MV-4-11 (cell line): ENCODE results near the gene CALY.

Source experiments
- DNase-seq: peaks from one replicate; lab custom pipeline; 2025; lab: John Stamatoyannopoulos, UW

CALY gene

DNA sequence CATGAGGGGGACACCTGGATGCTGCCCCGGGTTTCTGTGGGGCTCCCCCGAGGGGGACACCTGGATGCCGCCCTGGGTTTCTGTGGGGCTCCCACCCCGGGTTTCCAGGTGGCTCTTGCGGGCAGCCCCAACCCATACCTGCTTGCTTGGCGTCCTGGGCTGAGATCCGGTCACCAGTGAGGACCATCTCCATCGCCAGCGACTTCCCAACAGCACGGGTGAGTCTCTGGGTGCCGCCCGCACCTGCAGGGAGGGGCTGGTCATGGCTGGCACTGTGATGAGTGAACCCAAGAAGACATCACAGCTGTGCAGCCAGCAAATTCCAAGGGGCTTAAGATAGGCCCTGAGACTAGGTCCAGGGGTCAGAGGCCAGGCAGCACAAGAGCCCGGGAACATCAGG is 30.1 kb upstream of the CALY start:
- DNase-seq: no peak

DNA sequence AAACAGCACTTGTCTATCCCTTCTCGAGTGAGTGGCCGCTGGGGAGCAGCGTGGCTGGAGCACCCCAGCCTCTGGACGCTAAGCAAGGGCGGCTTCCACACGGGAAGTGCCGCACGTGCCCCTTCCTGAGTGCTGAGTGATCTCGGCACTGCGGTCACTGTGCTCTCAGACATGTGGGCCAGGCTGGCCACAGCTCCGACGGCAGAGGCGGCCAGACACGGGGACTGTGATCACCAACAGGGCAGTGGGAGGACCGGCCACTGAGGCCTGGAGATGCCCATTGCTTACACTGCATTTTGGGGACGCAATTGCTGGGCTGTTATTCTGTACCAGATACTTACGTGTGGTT is 29.4 kb upstream of the CALY start:
- no peak for DNase-seq

- DNase-seq: no peak
Measured at GRCh38 chr10:133365461-133366129, 28.9 kb upstream of the CALY start.

- DNase-seq: no peak
Measured at GRCh38 chr10:133364645-133365431, 28.1 kb upstream of the CALY start.

GRCh38 chr10:133362846-133363245 is 26.1 kb upstream of the CALY start:
- no peak for DNase-seq

GRCh38 chr10:133361773-133362441 is 25.2 kb upstream of the CALY start:
- no peak for DNase-seq

GRCh38 chr10:133361227-133361626 is 24.5 kb upstream of the CALY start:
- DNase-seq: no peak

- DNase-seq: no peak
Measured at GRCh38 chr10:133359972-133360610, 23.4 kb upstream of the CALY start.

GRCh38 chr10:133359554-133359971 is 22.9 kb upstream of the CALY start:
- no peak for DNase-seq

DNA sequence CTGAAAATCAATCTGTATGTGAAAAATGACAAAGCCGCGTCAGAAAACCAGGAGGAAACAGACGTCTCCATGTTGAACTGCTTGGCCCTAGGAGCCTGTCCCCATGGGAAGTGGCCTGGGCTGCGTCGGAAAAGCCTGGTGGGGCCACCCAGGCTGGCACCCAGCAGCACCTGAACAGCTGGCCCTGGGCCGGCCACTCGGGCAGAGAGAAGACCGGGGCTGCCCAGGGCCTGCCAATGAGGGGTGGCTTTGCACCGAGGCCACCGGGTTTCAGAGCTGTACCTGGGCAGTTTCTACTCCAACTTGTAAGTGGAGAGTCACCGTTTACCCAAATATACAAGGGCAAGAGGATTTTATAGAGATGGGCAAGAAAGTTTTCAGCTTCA is 22.2 kb upstream of the CALY start:
- no peak for DNase-seq

DNA sequence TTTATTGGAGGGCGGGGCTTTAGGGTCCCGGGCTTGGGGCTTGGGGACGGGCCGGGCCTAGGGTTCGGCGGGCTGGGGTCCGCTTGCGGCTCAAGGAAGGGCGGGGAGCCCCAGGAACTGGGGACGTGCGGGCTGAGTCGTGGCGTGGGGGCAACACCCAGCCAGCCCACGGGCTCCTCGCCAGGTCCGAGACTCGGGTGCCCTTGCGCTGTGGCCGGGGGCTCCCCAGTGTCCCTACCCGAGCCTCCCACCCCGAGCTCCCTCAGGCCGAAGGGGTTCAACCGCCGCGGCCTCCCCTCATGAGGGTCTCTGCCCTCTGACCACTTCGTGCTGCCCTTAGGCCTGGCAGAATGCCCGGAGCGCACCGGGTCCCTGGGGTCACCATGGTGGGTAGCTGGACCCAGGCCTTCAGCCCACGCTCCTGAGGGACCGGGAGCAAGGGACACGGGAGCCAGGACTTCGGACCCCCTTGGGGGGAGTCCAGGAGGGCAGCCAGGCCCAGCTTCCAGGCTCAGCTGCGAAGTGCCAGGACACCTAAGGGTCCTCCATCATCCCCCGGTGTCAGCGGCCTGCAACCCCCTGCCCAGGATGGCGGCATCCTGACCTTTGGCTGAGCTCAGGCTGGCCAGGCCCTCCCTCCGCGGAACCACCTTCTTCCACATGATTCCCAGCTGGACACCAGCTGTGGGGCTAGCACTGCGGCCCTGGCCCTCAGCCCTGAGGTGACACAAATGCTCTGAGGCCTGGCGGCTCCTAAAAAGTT is 21.6 kb upstream of the CALY start:
- DNase-seq: no peak

GRCh38 chr10:133357285-133358161 is 20.8 kb upstream of the CALY start, which contains the start of gene FUOM:
FUOM (minus strand) TSS chr10:133358019; CDS start chr10:133358007, 12 bp downstream.
- DNase-seq: peak; percentile 65

DNA sequence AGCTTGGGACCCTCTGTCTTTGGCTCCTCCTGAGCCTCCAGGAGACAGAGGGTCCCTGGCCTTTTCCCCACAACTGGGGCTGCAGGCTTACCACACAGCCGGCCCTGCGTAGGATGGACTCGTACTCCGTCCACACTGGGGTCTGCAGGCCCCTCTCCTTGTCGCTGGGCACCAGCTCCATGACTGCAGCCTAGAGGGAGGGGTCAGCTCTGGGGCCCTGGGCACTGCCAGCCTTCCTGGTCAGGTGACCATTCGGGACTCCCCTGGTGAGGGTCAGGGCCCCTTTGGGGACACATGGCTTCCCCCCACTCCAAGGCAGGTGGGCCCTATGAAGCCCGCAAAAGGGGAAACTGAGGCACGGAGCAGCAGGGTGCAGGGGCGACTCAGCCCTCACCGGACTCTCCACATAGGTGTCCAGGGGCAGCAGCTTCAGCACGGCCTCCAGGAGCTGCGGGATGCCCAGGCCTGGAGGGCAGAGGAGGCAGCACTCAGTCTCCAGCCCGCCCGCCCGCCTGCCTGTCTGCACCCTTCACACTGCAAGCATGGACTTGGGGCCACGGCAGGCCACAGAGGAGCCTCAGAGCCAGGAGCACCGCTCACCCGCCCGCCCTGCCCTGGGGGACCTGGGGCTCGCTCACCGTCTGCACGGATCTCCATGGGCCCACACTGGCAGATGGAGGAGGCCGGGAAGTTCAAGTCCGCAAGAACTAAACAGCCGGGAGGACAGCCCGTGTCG is 20.0 kb upstream of the CALY start:
- no peak for DNase-seq

DNA sequence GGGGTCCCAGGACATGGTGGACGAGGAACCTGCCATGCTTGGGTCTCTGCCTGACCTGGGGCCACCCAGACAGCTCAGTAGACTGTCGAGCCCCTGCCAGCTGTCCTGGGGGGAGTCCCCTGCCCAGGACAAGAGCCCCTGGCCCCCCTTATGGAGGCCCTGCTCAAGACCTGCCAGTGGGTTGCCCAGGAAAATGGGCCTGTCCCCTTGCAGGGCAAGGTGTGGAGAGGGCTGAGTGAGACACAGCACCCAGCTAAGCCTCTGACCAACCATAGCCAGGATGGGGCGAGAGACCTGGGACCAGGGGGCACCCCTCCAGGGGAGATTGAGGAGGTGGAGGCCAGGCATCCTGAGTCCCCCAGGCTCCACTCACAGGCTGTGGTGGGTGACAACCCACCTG is 19.3 kb upstream of the CALY start:
- no peak for DNase-seq

DNA sequence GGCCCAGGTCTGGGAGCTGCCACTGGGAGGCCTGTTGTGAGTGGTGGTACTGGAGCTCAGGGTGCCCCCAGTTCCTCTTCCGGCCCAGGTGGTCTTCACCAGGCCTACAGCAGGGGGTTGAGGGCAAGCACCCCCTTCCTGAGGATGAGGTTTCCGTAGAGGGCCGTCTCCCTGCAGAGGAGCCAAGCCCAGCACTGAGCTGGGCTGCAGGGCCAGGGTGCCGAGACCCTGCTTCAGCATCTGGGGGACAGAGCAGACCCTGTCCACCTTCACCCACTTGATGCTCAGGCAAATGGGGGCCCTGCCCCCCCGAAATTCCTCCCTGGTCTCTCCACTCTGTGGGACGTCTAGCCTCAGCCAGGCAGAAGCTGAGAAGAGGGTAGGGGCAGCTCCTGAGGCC is 18.6 kb upstream of the CALY start:
- DNase-seq: no peak

DNA sequence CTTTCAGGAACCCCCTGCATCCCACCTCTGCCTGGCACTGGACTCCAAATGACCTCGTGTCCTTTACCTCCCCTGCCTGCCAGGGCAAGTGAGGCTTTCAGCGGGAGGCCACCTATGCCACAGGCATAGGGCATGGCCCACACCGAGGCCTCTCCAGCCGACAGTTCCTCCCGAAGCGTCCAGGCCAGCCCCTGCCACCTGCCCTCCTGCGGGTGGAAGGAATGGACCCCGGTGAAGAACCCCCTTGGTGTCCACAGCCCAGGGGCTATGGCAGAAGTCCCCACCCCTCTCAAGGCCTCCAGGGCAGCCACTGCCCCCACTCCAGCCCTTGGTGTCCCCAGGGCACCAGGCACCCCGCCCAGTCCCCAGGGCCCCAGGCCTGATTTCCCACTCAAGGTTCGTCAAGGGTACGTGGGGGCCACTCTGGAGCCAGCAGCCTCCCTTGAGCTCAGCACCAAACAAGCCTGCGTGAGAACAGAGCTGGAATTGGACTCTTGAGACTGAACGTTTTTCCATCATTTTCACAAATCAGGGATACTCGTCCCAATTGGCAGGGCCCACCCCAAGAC is 18.1 kb upstream of the CALY start:
- no peak for DNase-seq

DNA sequence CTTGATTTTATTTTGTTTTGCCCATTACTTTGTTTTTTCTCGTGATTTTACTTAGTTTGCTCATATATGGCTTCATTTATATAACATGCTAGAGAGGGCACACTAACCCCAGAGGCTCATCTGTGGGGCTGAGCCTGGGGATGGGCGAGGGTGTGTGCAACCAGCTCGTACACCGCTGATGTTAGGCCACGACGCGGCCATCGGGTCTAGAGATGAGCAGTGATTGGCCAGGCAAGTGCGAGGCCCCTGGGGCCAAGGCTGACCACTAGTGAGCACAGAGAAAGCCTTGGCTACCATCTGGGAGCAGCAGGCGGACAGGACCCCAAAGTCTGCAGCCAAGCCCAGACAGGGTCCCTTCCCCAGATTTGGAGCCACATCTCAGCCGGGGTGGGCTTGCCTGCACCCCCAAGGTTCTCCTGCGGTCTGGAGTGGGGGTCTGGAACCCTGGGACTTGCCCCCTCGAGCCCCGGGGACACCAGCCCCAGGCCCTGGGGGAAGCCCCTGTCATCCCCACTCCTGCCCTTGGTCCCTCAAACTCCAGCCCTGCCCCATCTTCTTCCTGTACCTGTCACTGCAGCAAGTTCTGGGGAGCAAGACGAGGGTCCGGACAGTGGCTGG is 17.4 kb upstream of the CALY start:
- DNase-seq: no peak

DNA sequence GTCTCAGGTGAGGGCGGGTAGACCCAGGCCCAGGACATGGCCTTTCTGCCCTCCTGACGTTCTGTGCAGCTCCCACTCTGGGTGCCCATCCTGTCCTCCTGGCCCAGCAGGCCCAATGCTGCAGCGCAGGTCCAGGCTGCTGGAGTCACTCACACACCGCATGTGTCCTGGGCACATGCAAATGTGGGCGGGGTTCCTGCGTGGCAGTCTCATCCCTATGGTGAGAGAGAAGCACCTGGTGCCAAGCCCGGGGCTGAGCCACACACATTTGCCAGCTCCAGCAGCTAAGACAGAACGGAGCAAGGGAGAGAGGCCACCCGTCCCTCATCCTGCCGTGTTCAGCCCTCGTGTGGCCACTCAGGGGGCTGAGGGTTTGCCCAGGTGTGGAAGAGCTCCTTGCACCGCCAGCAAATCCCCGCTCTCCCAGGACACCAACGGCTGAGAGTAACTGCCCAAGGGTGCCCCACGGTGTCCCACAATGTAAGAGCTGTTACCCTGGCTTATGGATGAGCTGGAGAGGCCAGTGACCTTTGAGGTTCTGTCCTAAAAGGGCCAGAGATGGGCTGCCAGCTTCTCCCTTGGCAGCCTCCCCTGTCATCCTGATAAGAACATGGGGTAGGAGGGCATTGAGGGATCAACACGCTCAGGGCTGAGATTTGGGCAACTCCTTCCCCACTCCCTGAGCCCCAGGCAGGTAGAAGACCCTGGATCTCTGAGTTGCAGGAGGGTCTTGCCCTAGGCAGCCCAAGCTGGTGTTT is 16.7 kb upstream of the CALY start:
- no peak for DNase-seq
